SK-N-MC (cell line): ENCODE data around the gene SGMS1.

Experiments
- DNase-seq: peaks from one replicate; pipeline ENCODE4 v3.0.0-alpha.2; 2011; ENCODE audit warnings: low read depth, low spot score
- H3K27ac ChIP-seq: fragments of 200-600 bp; sonication (generic); 2 replicates; pipeline ENCODE4 v1.5.1; 2016; ENCODE audit warnings: mixed run types
- H3K36me3 ChIP-seq: fragments of 200-600 bp; sonication (generic); 2 replicates; pipeline ENCODE4 v1.6.1; 2017; ENCODE audit warnings: antibody characterized with exemption, low read length, mixed read lengths; ENCODE audit not compliant: insufficient read depth
- H3K4me3 ChIP-seq: fragments of 200-600 bp; sonication (generic); 2 replicates; pipeline ENCODE4 v1.5.1; 2016
- H3K9ac ChIP-seq: fragments of 200-600 bp; sonication (generic); 2 replicates; pipeline ENCODE4 v1.8.0; 2017; ENCODE audit warnings: mixed run types, mixed read lengths; ENCODE audit not compliant: insufficient read length
- H3K9me3 ChIP-seq: fragments of 200-600 bp; sonication (generic); 2 replicates; pipeline ENCODE4 v1.6.1; 2017; ENCODE audit warnings: low read depth, mild to moderate bottlenecking, antibody characterized with exemption, low read length, moderate library complexity, mixed read lengths
- EZH2 ChIP-seq: fragments of 200-600 bp; sonication (generic); IDR thresholded peaks from one replicate; pipeline ENCODE4 v1.6.1; 2017; ENCODE audit warnings: antibody characterized with exemption
- FOXP2 ChIP-seq: optimal IDR thresholded peaks from 2 replicates; pipeline ENCODE3; 2011; ENCODE audit warnings: mild to moderate bottlenecking, moderate library complexity; ENCODE audit not compliant: insufficient read depth; ENCODE audit errors: extremely low read length, control extremely low read depth
- POLR2AphosphoS5 ChIP-seq: IDR thresholded peaks from 2 replicates; pipeline ENCODE4 v1.6.1; 2012; ENCODE audit warnings: mild to moderate bottlenecking, low read depth, low read length, borderline replicate concordance

SGMS1 gene

GRCh38 chr10:50332108-50332842 lies 291.5 kb downstream of the SGMS1 start:
- H3K27ac ChIP-seq = no peak overlapping the region
- H3K4me3 ChIP-seq = no peak overlapping the region
- no peak overlapping the region for H3K9ac ChIP-seq
- no peaks in the 10 kb centered on the region for H3K36me3 ChIP-seq
- no peak for DNase-seq
- TF ChIP-seq POLR2AphosphoS5 (no peak), FOXP2 (no peak), EZH2 (no peak)
- no peaks in the 10 kb centered on the region for H3K9me3 ChIP-seq

- H3K36me3 ChIP-seq = no peaks in the 10 kb centered on the region
- DNase-seq = no peak
- H3K4me3 ChIP-seq = no peak overlapping the region
- H3K27ac ChIP-seq = no peak overlapping the region
- TF ChIP-seq FOXP2 (no peak), EZH2 (no peak), POLR2AphosphoS5 (no peak)
- H3K9ac ChIP-seq = no peak overlapping the region
- H3K9me3 ChIP-seq = no peaks in the 10 kb centered on the region
These were observed 292.3 kb downstream of the SGMS1 start for GRCh38 chr10:50331486-50331885.

- Histone ChIP-seq H3K36me3 (no peaks in the 10 kb centered on the region), H3K9ac (no peak overlapping the region), H3K9me3 (no peaks in the 10 kb centered on the region), H3K27ac (no peak overlapping the region), H3K4me3 (no peak overlapping the region)
- TF ChIP-seq POLR2AphosphoS5 (no peak), EZH2 (no peak), FOXP2 (no peak)
- DNase-seq = peak; percentile 0
These were observed 296.7 kb downstream of the SGMS1 start for GRCh38 chr10:50326757-50327701.

- Histone ChIP-seq H3K36me3 (no peaks in the 10 kb centered on the region), H3K4me3 (no peak overlapping the region), H3K27ac (no peak overlapping the region), H3K9me3 (no peaks in the 10 kb centered on the region), H3K9ac (no peak overlapping the region)
- TF ChIP-seq POLR2AphosphoS5 = no peak
- DNase-seq = no peak
These were observed 297.6 kb downstream of the SGMS1 start for GRCh38 chr10:50326172-50326555.

GRCh38 chr10:50325449-50326171 lies 298.1 kb downstream of the SGMS1 start:
- no peak for DNase-seq
- H3K36me3 ChIP-seq = no peaks in the 10 kb centered on the region
- no peak overlapping the region for H3K27ac ChIP-seq
- TF ChIP-seq EZH2 (no peak), POLR2AphosphoS5 (no peak)
- H3K9ac ChIP-seq = no peak overlapping the region
- no peaks in the 10 kb centered on the region for H3K9me3 ChIP-seq
- H3K4me3 ChIP-seq = no peak overlapping the region

GRCh38 chr10:50324680-50325393 lies 298.9 kb downstream of the SGMS1 start:
- no peak overlapping the region for H3K9ac ChIP-seq
- H3K4me3 ChIP-seq = no peak overlapping the region
- TF ChIP-seq POLR2AphosphoS5 (no peak), FOXP2 (no peak), EZH2 (no peak)
- no peaks in the 10 kb centered on the region for H3K9me3 ChIP-seq
- DNase-seq = no peak
- H3K27ac ChIP-seq = no peak overlapping the region
- no peaks in the 10 kb centered on the region for H3K36me3 ChIP-seq

GRCh38 chr10:50324046-50324445 lies 299.7 kb downstream of the SGMS1 start:
- Histone ChIP-seq H3K27ac (no peak overlapping the region), H3K36me3 (no peaks in the 10 kb centered on the region), H3K9me3 (no peaks in the 10 kb centered on the region), H3K4me3 (no peak overlapping the region), H3K9ac (no peak overlapping the region)
- TF ChIP-seq FOXP2 (no peak), EZH2 (no peak), POLR2AphosphoS5 (no peak)
- no peak for DNase-seq
